GM12878 (cell line): ENCODE data around the gene ISG20L2. TPM values are rescaled to one million over a fixed set of nuclear protein-coding genes. Genes with fewer than 3 reads are reported as not detected.

Source experiments
- ATAC-seq: fragments of 200-7000 bp; cut with Tn5 transposase; 3 replicates; pipeline ENCODE4 v1.9.1; 2020; ENCODE audit warnings: mild to moderate bottlenecking, moderate library complexity
- BruUV-seq: library from RNA; stranded (reverse); fragments of 400-500 nt; replicated peaks from 2 replicates; lab custom pipeline; 2021; lab: Mats Ljungman, UMichigan
- CTCF ChIA-PET: fragments of 300-600 bp; sonication (Branson Sonifier 250); formaldehyde crosslinking; extraction: SDS; loops from one replicate; lab custom pipeline; 2021; ENCODE audit warnings: inconsistent platforms; lab: Yijun Ruan, JAX
- POLR2A ChIA-PET: fragments of 350-600 bp; formaldehyde crosslinking; extraction: SDS; loops from one replicate; lab custom pipeline; 2021; ENCODE audit warnings: inconsistent platforms; lab: Charles Lee
- RAD21 ChIA-PET: fragments of 300-600 bp; sonication (Branson Sonifier 250); formaldehyde crosslinking; loops from one replicate; lab custom pipeline; 2023; ENCODE audit warnings: antibody characterized with exemption; ENCODE audit not compliant: unreplicated experiment; lab: Charles Lee
- SMC1A ChIA-PET: fragments of 300-600 bp; sonication (Branson Sonifier 250); formaldehyde crosslinking; loops from one replicate; lab custom pipeline; 2023; ENCODE audit not compliant: unreplicated experiment, uncharacterized antibody; lab: Charles Lee
- DNase-seq: peaks from one replicate; pipeline ENCODE4 v3.0.0-alpha.2; 2011; ENCODE audit warnings: low read depth, low spot score
- FAIRE-seq: peaks from 3 replicates; lab custom pipeline; 2011; peaks lifted over from hg19 to GRCh38; lab: Jason Lieb, UNC
- H2AFZ ChIP-seq: 2 replicates; pipeline ENCODE4 v1.6.0; 2011; ENCODE audit warnings: low read depth, low read length, control low read depth; ENCODE audit not compliant: control insufficient read depth
- H3K27ac ChIP-seq: 2 replicates; pipeline ENCODE4 v1.5.1; 2011; ENCODE audit warnings: control low read depth; ENCODE audit not compliant: control insufficient read depth, insufficient read depth
- H3K27me3 ChIP-seq, 2 experiments: replicated peaks in 1 of 2; 2 replicates each; pipeline versions ENCODE4 v1.6.0 to v1.6.1; 2011; ENCODE audit warnings: low read length in 1 of 2; ENCODE audit not compliant: control insufficient read depth in 2 of 2, insufficient read depth in 2 of 2
- H3K36me3 ChIP-seq, 2 experiments: 2 replicates each; pipeline ENCODE4 v1.5.1; 2011; ENCODE audit warnings: low read length in 1 of 2; ENCODE audit not compliant: control insufficient read depth in 2 of 2, insufficient read depth in 2 of 2
- H3K4me1 ChIP-seq: 2 replicates; pipeline ENCODE4 v1.6.1; 2011; ENCODE audit warnings: mild to moderate bottlenecking, low read length, moderate library complexity, mixed read lengths; ENCODE audit not compliant: control insufficient read depth, insufficient read depth
- H3K4me2 ChIP-seq: 2 replicates; pipeline ENCODE4 v1.6.0; 2011; ENCODE audit warnings: control low read depth; ENCODE audit not compliant: control insufficient read depth, insufficient read depth
- H3K4me3 ChIP-seq: fragments of 200-600 bp; sonication (generic); 2 replicates; pipeline ENCODE4 v1.5.1; 2016
- H3K79me2 ChIP-seq: 2 replicates; pipeline ENCODE4 v1.6.0; 2011; ENCODE audit warnings: low read length; ENCODE audit not compliant: control insufficient read depth, insufficient read depth
- H3K9ac ChIP-seq: 2 replicates; pipeline ENCODE4 v1.8.0; 2011; ENCODE audit warnings: low read length, control low read depth, mixed read lengths; ENCODE audit not compliant: control insufficient read depth, insufficient read depth
- H3K9me3 ChIP-seq: replicated peaks from 3 replicates; pipeline ENCODE4 v1.5.1; 2011; ENCODE audit warnings: mild to moderate bottlenecking, low read length; ENCODE audit not compliant: control insufficient read depth, insufficient read depth
- H4K20me1 ChIP-seq: 2 replicates; pipeline ENCODE4 v1.6.0; 2011; ENCODE audit not compliant: control insufficient read depth, insufficient read depth
- BACH1 ChIP-seq: fragments of 450-650 bp; IDR thresholded peaks from 2 replicates; pipeline ENCODE4 v1.6.1; 2017; ENCODE audit warnings: mild to moderate bottlenecking, borderline replicate concordance
- BHLHE40 ChIP-seq, 2 experiments: fragments of 450-650 bp in 1 of 2; IDR thresholded peaks; 2 replicates each; pipeline ENCODE4 v1.6.1; 2011 to 2017; ENCODE audit warnings: low read depth in 2 of 2, borderline replicate concordance in 1 of 2, improper control_type of control experiment in 1 of 2, low read length in 1 of 2, mild to moderate bottlenecking in 1 of 2
- DPF2 ChIP-seq: fragments of 450-650 bp; IDR thresholded peaks from 2 replicates; pipeline ENCODE4 v1.6.1; 2017; ENCODE audit warnings: mild to moderate bottlenecking
- GATAD2B ChIP-seq: fragments of 450-650 bp; conservative IDR thresholded peaks from 2 replicates; pipeline ENCODE4 v1.6.1; 2017; ENCODE audit warnings: low read depth, mild to moderate bottlenecking, moderate library complexity
- HDAC2 ChIP-seq: fragments of 200-600 bp; sonication (generic); IDR thresholded peaks from 2 replicates; pipeline ENCODE4 v1.6.1; 2017
- KLF5 ChIP-seq: fragments of 450-650 bp; IDR thresholded peaks from 2 replicates; pipeline ENCODE4 v1.6.1; 2014; ENCODE audit warnings: mild to moderate bottlenecking; ENCODE audit not compliant: partially characterized antibody
- NFYB ChIP-seq: IDR thresholded peaks from 2 replicates; pipeline ENCODE4 v1.6.1; 2011; ENCODE audit warnings: low read depth, mild to moderate bottlenecking, low read length, improper control_type of control experiment, moderate library complexity; ENCODE audit not compliant: insufficient read depth
- NKRF ChIP-seq: fragments of 450-650 bp; conservative IDR thresholded peaks from 2 replicates; pipeline ENCODE4 v1.6.1; 2017; ENCODE audit warnings: mild to moderate bottlenecking, moderate library complexity
- NRF1 ChIP-seq: conservative IDR thresholded peaks from 2 replicates; pipeline ENCODE4 v1.6.1; 2011; ENCODE audit warnings: mild to moderate bottlenecking, low read depth, low read length, improper control_type of control experiment
- SMAD5 ChIP-seq: IDR thresholded peaks from 2 replicates; pipeline ENCODE4 v1.6.1; 2016; ENCODE audit warnings: antibody characterized with exemption, low read depth
- STAT1 ChIP-seq: fragments of 450-650 bp; conservative IDR thresholded peaks from 2 replicates; pipeline ENCODE4 v1.6.1; 2014; ENCODE audit warnings: antibody characterized with exemption, mild to moderate bottlenecking
- TAF1 ChIP-seq: IDR thresholded peaks from 2 replicates; pipeline ENCODE4 v1.6.1; 2011; ENCODE audit warnings: mild to moderate bottlenecking, low read depth, low read length, borderline replicate concordance
- TCF12 ChIP-seq: IDR thresholded peaks from 2 replicates; pipeline ENCODE4 v1.6.1; 2011; ENCODE audit warnings: low read depth, mild to moderate bottlenecking, low read length
- YBX1 ChIP-seq: fragments of 450-650 bp; IDR thresholded peaks from 2 replicates; pipeline ENCODE4 v1.6.1; 2016; ENCODE audit warnings: antibody characterized with exemption
- YY1 ChIP-seq: IDR thresholded peaks from 2 replicates; pipeline ENCODE4 v1.6.1; 2011; ENCODE audit warnings: low read depth, mild to moderate bottlenecking, low read length
- ZBTB4 ChIP-seq: fragments of 450-650 bp; formaldehyde crosslinking; IDR thresholded peaks from 2 replicates; pipeline ENCODE4 v1.4.0; 2022; ENCODE audit warnings: mild to moderate bottlenecking, moderate library complexity
- ZZZ3 ChIP-seq: IDR thresholded peaks from 2 replicates; pipeline ENCODE4 v1.6.1; 2011; ENCODE audit warnings: low read depth; ENCODE audit not compliant: control insufficient read depth, insufficient read length
- WGBS: methylation state at CpG from one replicate; pipeline ENCODE4 v1.1.6; 2016; ENCODE audit warnings: low lambda C conversion rate; ENCODE audit not compliant: insufficient replicate concordance, insufficient coverage; ENCODE audit errors: missing lambda C conversion rate; 5-methylcytosine and 5-hydroxymethylcytosine counted together
- in situ Hi-C: fragments of 300-500 bp; cut with MboI; formaldehyde crosslinking; loops from 9 replicates; pipeline ENCODE4 v1.14.3; 2018; ENCODE audit warnings: mixed read lengths
- intact Hi-C: fragments of 100-400 bp; cut with micrococcal nuclease; formaldehyde crosslinking; loops from one replicate; pipeline ENCODE4 v1.14.2; 2022; ENCODE audit not compliant: unreplicated experiment
- polyA plus RNA-seq, 11 experiments: library from polyadenylated mRNA; depleted of rRNA in 4 of 11; unstranded in 6 of 11; stranded (reverse) in 5 of 11; fragments of >200 nt; fragmentation: Nextera tagmentation in 4 of 11; fragmentation: Illumina TruSeq in 1 of 11; extraction: Ambion mirVana in 4 of 11; extraction: Trizol in 1 of 11; gene quantifications; 1 replicate in 1 of 11; 2 replicates in 10 of 11; pipeline versions ENCODE4 v1.2.1 to v1.2.3, GENCODE V29; 2011 to 2016; ENCODE audit warnings: inconsistent platforms in 2 of 11, missing spikeins in 2 of 11, low read depth in 1 of 11
- total RNA-seq, 4 experiments: library from RNA; depleted of rRNA in 3 of 4; stranded (reverse); fragments of >200 nt in 3 of 4; fragmentation: Illumina TruSeq in 1 of 4; extraction: Trizol in 1 of 4; gene quantifications; 2 replicates each; pipeline versions ENCODE4 v1.2.1 to v1.2.3, GENCODE V29; 2013 to 2021

Gene ISG20L2
- total and polyA plus RNA-seq, 10 of the 15 experiments (the other 5 are each of a cell fraction or from before 2014, with no cell fraction given): 16.4 to 111 (median 48.0) TPM

- peak overlapping the region; percentile 98 for H3K9ac ChIP-seq
- H3K79me2 ChIP-seq: peaks cover 71% of the 10 kb centered on the region
- DNase-seq (no peak), FAIRE-seq (no peak), ATAC-seq (peak; percentile 7)
- under 1% methylated on average over 60 of the region's 64 CpGs for WGBS
- in situ Hi-C loops (no loop called here), intact Hi-C loops (loop anchor here (1.0 kb wide), 1 partner anchor 16 kb away; the partner anchor contains the start of gene PRCC)
- SMC1A ChIA-PET: interaction anchor here (1.0 to 4.5 kb wide), 3 partner anchors 16 to 24 kb away, joined by 3 to 43 read pairs (median 24); partner anchors contain the start of genes ISG20L2, METTL25B and PRCC
- no TSS peak for BruUV-seq
- H3K4me3 ChIP-seq: peak overlapping the region; percentile 99
- no peaks in the 10 kb centered on the region for H3K27me3 ChIP-seq
- no peaks in the 10 kb centered on the region for H4K20me1 ChIP-seq
- H3K4me2 ChIP-seq: peak overlapping the region; percentile 99
- H3K4me1 ChIP-seq: peaks cover 28% of the 10 kb centered on the region
- RAD21 ChIA-PET: interaction anchor here (1.0 to 4.2 kb wide), 6 partner anchors 9 to 93 kb away, joined by 3 to 34 read pairs (median 13); partner anchors contain the start of genes ISG20L2, METTL25B, MRPL24 and PRCC
- peak overlapping the region; percentile 9 for H2AFZ ChIP-seq
- POLR2A ChIA-PET: interaction anchor here (1.6 to 4.4 kb wide), 4 partner anchors 10 to 23 kb away, joined by 10 to 45 read pairs (median 24); partner anchors contain the start of genes ISG20L2, METTL25B, MRPL24 and PRCC
- H3K36me3 ChIP-seq: 0 out of 4 replicates have a peak, but pooled peaks cover 0 to 3% of the 10 kb centered on the region in 2 experiments
- no peaks in the 10 kb centered on the region for H3K9me3 ChIP-seq
- peak overlapping the region; percentile 99 for H3K27ac ChIP-seq
- CTCF ChIA-PET: interaction anchor here (1.7 to 4.5 kb wide), 4 partner anchors 10 to 61 kb away, joined by 10 to 56 read pairs (median 18); partner anchors contain the start of genes METTL25B, MRPL24 and PRCC
- peak in 1 of 2 experiments; percentile 60; a peak in 1 of 4 replicates for TF ChIP-seq BHLHE40 (IDR thresholded peaks at IDR 0.05; ENCODE audit: borderline replicate concordance in 1 of 2, low read depth in 2 of 2, low read length in 1 of 2)
- TF ChIP-seq NRF1: no peak
- peak; percentile 23 for TF ChIP-seq KLF5
- no peak for TF ChIP-seq YBX1
- 0 out of 2 replicates have a peak, but pooled peaks have one; percentile 18 for TF ChIP-seq TCF12
- peak; percentile 48; the same call in 1 of the 2 replicates for TF ChIP-seq NKRF
- TF ChIP-seq ZZZ3: no peak
- TF ChIP-seq NFYB: no peak
- no peak for TF ChIP-seq ZBTB4 (CRISPR knock-in tag)
- TF ChIP-seq SMAD5: 0 out of 2 replicates have a peak, but pooled peaks have one; percentile 15
- TF ChIP-seq BACH1: no peak
- TF ChIP-seq STAT1: no peak
- peak; percentile 41 for TF ChIP-seq GATAD2B
- peak; percentile 8; the same call in 1 of the 2 replicates for TF ChIP-seq TAF1
- peak; percentile 35; the same call in 1 of the 2 replicates for TF ChIP-seq YY1
- no peak for TF ChIP-seq HDAC2
- peak; percentile 10; the same call in 1 of the 2 replicates for TF ChIP-seq DPF2
Observed at GRCh38 chr1:156750711-156751450, 22.3 kb upstream of the ISG20L2 start.
